Activated CD8-positive, alpha-beta T cell treated with anti-CD3 and anti-CD28 coated beads for 36 hours (primary cell): ENCODE data around the gene SLC39A5. TPM values are rescaled to one million over a fixed set of nuclear protein-coding genes. Genes with fewer than 3 reads are reported as not detected.

Source experiments
- ATAC-seq: fragments of 200-7000 bp; cut with Tn5 transposase; one replicate; pipeline ENCODE4 v1.10.0; 2021; ENCODE audit warnings: mild to moderate bottlenecking, moderate library complexity
- CTCF ChIA-PET: fragments of 350-600 bp; sonication (Branson Sonifier 250); formaldehyde crosslinking; loops from one replicate; lab custom pipeline; 2021; ENCODE audit warnings: antibody characterized with exemption; lab: Charles Lee
- POLR2A ChIA-PET: fragments of 350-600 bp; sonication (Branson Sonifier 250); formaldehyde crosslinking; loops from one replicate; lab custom pipeline; 2021; ENCODE audit warnings: antibody characterized with exemption; lab: Charles Lee
- DNase-seq: peaks from one replicate; pipeline ENCODE4 v3.0.0-alpha.2; 2020
- H3K27ac Mint-ChIP-seq: one replicate; pipeline ENCODE4 v1.8.0; 2021; ENCODE audit warnings: mild to moderate bottlenecking, mixed read lengths
- H3K27me3 Mint-ChIP-seq: one replicate; pipeline ENCODE4 v1.8.0; 2021; ENCODE audit warnings: mixed read lengths
- H3K36me3 Mint-ChIP-seq: one replicate; pipeline ENCODE4 v1.8.0; 2021; ENCODE audit warnings: low read depth, mixed read lengths
- H3K4me1 Mint-ChIP-seq: one replicate; pipeline ENCODE4 v1.8.0; 2021; ENCODE audit warnings: low read depth, mixed read lengths
- H3K4me3 Mint-ChIP-seq: one replicate; pipeline ENCODE4 v1.8.0; 2021; ENCODE audit warnings: mild to moderate bottlenecking, moderate library complexity, mixed read lengths
- H3K9me3 Mint-ChIP-seq: one replicate; pipeline ENCODE4 v1.8.0; 2021; ENCODE audit warnings: mixed read lengths
- CTCF ChIP-seq: fragments of 200-600 bp; IDR thresholded peaks from one replicate; pipeline ENCODE4 v1.8.0; 2022; ENCODE audit warnings: antibody characterized with exemption, mild to moderate bottlenecking
- intact Hi-C: fragments of 100-400 bp; cut with micrococcal nuclease; formaldehyde crosslinking; loops from one replicate; pipeline ENCODE4 v1.10.0; 2022
- total RNA-seq, 2 experiments: library from RNA; stranded (reverse); gene quantifications; one replicate each; pipeline ENCODE4 v1.2.3, GENCODE V29; 2021

The SLC39A5 gene
- total RNA-seq = under 1 TPM; 0.41 to 0.54 TPM

- H3K36me3 Mint-ChIP-seq = peaks cover 17% of the 10 kb centered on the region
- ChIA-PET CTCF (no interaction called here), POLR2A (no interaction called here)
- H3K27me3 Mint-ChIP-seq = no peaks in the 10 kb centered on the region
- H3K27ac Mint-ChIP-seq = no peak within 1 kb of the TSS
- DNase-seq (no peak), ATAC-seq (no peak)
- H3K9me3 Mint-ChIP-seq = no peaks in the 10 kb centered on the region
- peaks cover 10% of the 10 kb centered on the region for H3K4me1 Mint-ChIP-seq
- no peak for TF ChIP-seq CTCF
- H3K4me3 Mint-ChIP-seq = no peak within 1 kb of the TSS
- intact Hi-C loops = no loop called here
Observed at GRCh38 chr12:56229916-56230431, at the start of gene SLC39A5. Gene SLC39A5 (plus strand): TSS chr12:56230051. CDS start chr12:56231275, 1,224 bp downstream.

- TF ChIP-seq CTCF = no peak
- intact Hi-C loops = no loop called here
- DNase-seq (no peak), ATAC-seq (no peak)
- POLR2A ChIA-PET = interaction anchor here (0.6 to 5.7 kb wide), 10 partner anchors 12 to 357 kb away, joined by 3 to 68 read pairs (median 5); partner anchors contain the start of genes RPL41 and ZC3H10
- Mint-ChIP-seq H3K4me1 (peaks cover 30% of the 10 kb centered on the region), H3K27ac (no peak overlapping the region), H3K27me3 (peaks cover 2% of the 10 kb centered on the region), H3K9me3 (no peaks in the 10 kb centered on the region), H3K4me3 (peak overlapping the region; percentile 92), H3K36me3 (peaks cover 38% of the 10 kb centered on the region)
- CTCF ChIA-PET = interaction anchor here (1.0 to 4.4 kb wide), 7 partner anchors 12 to 80 kb away, joined by 3 to 91 read pairs (median 6); partner anchors contain the start of genes COQ10A, RNF41 and ZC3H10
Observed at GRCh38 chr12:56186957-56187356, 42.9 kb upstream of the SLC39A5 start.

- peaks cover 36% of the 10 kb centered on the region for H3K36me3 Mint-ChIP-seq
- H3K4me1 Mint-ChIP-seq = peaks cover 37% of the 10 kb centered on the region
- H3K27me3 Mint-ChIP-seq = peaks cover 2% of the 10 kb centered on the region
- no peak for DNase-seq
- intact Hi-C loops = loop anchor here (2.0 kb wide), 1 partner anchor 69 kb away; the partner anchor contains the start of gene ZC3H10
- H3K9me3 Mint-ChIP-seq = no peaks in the 10 kb centered on the region
- CTCF ChIA-PET = interaction anchor here (0.8 to 5.8 kb wide), 18 partner anchors 7 to 172 kb away, joined by 3 to 110 read pairs (median 6); partner anchors contain the start of genes CNPY2, COQ10A, ERBB3 and ESYT1
- H3K27ac Mint-ChIP-seq = peak overlapping the region; percentile 91
- POLR2A ChIA-PET = interaction anchor here (0.6 to 5.7 kb wide), 21 partner anchors 9 to 367 kb away, joined by 3 to 68 read pairs (median 5); partner anchors contain the start of genes ANKRD52, COQ10A, ESYT1 and MYL6
- H3K4me3 Mint-ChIP-seq = peak overlapping the region; percentile 92
- no peak for ATAC-seq
- TF ChIP-seq CTCF = no peak
Observed at GRCh38 chr12:56188131-56188777, 41.6 kb upstream of the SLC39A5 start.

- Mint-ChIP-seq H3K9me3 (no peaks in the 10 kb centered on the region), H3K4me1 (peaks cover 40% of the 10 kb centered on the region), H3K4me3 (peak overlapping the region; percentile 92), H3K27me3 (peaks cover 2% of the 10 kb centered on the region), H3K36me3 (peaks cover 36% of the 10 kb centered on the region), H3K27ac (peak overlapping the region; percentile 91)
- intact Hi-C loops = loop anchor here (2.0 kb wide), 1 partner anchor 70 kb away; the partner anchor contains the start of gene ZC3H10
- no peak for TF ChIP-seq CTCF
- ChIA-PET CTCF (interaction anchor here (0.8 to 5.8 kb wide), 33 partner anchors 8 to 449 kb away, joined by 3 to 110 read pairs (median 6); partner anchors contain the start of genes ANKRD52, CNPY2, ERBB3 and ESYT1), POLR2A (interaction anchor here (0.6 to 5.7 kb wide), 18 partner anchors 9 to 367 kb away, joined by 3 to 68 read pairs (median 7); partner anchors contain the start of genes ANKRD52, COQ10A, ESYT1 and MYL6)
- no peak for ATAC-seq
- DNase-seq = no peak
Observed at GRCh38 chr12:56188778-56189098, 41.1 kb upstream of the SLC39A5 start.
